GM19099 (cell line): ENCODE data around the gene JOSD1.

Source experiments
- POLR2A ChIP-seq: IDR thresholded peaks from 3 replicates; pipeline ENCODE4 v1.6.1; 2011; ENCODE audit warnings: low read depth; ENCODE audit not compliant: insufficient read length; ENCODE audit errors: extremely low read depth

The JOSD1 gene

GRCh38 chr22:38649841-38650522, 50.8 kb downstream of the JOSD1 start:
- no peak for TF ChIP-seq POLR2A

- no peak for TF ChIP-seq POLR2A
These were observed 55.3 kb downstream of the JOSD1 start for GRCh38 chr22:38645430-38645829.

- TF ChIP-seq POLR2A: no peak
These were observed 59.2 kb downstream of the JOSD1 start for GRCh38 chr22:38641476-38642040.

- no peak for TF ChIP-seq POLR2A
These were observed 62.0 kb downstream of the JOSD1 start for GRCh38 chr22:38638728-38639127.

- no peak for TF ChIP-seq POLR2A
These were observed 62.5 kb downstream of the JOSD1 start for GRCh38 chr22:38638216-38638615.
